ENCODE data around the gene NCOA4. TPM values are rescaled to one million over a fixed set of nuclear protein-coding genes. Genes with fewer than 3 reads are reported as not detected.
"Not testable (repeated sequence)": the region's sequence is repeated elsewhere in the genome, so short reads cannot be mapped to it uniquely, and the experiment has no call there.

NCOA4 gene
- total RNA-seq, 1 experiment from 2014 or later, result 108 TPM

DNA sequence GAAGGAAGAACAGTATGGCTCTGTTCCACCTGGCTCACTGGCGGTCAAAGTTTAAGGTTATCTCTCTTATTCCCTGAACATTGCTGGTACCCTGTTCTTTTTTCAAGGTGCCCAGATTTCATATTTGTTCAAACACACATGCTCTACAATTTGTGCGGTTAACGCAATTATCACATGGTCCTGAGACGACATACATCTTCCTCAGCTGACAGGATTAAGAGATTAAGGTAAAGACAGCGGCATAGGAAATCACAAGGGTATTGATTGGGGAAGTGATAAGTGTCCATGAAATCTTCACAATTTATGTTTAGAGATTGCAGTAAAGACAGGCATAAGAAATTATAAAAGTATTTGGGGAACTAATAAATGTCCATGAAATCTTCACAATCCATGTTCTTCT is 30.5 kb downstream of the NCOA4 start:
- not testable (repeated sequence) for DNase-seq; H3K4me3 ChIP-seq (ENCODE audit: insufficient read depth, low read depth, low read length); H3K27me3 ChIP-seq (ENCODE audit: control insufficient read depth, insufficient read depth, low read length); H3K36me3 ChIP-seq (replicated peaks; ENCODE audit: control insufficient read depth, insufficient read depth, low read length)

DNA sequence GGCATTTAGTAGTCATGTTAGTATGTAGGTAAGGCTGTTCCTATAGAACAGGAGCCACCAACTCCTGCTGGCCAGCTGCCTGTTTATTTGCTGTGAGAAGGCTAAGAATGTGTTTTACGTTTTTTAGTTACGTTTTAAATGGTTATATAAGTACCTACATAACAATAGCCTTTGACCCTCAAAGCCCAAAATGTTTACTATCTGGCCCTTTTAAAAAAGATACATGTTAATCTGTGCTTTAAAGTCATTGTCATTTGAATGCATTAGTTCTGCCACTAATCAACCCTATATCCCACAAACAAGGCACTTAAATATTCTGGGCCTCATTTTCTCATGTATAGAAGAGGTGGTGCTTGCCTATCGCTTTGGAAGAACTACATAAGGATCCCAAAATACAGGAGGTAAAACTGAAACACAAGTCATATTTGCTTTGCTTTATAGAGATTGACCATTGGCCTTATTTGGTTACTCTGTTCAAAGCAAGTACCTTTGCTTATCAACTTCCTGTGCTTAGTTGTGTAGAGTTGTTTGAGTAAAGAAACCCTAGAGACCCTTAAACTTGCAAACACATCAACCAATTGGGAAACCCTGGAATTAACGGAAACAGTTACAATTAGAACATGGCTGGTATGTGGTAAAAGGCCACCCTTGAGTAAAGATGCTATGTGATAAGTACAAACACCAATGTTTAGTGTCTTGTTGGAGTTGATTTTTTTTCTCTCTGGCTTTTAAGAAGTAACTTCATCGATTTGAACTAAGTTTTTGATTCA is 32.2 kb downstream of the NCOA4 start:
- Histone ChIP-seq H3K27me3 (ENCODE audit: control insufficient read depth, insufficient read depth, low read length) (no peaks in the 10 kb centered on the region), H3K36me3 (replicated peaks; ENCODE audit: control insufficient read depth, insufficient read depth, low read length) (peaks cover 4% of the 10 kb centered on the region), H3K4me3 (ENCODE audit: insufficient read depth, low read depth, low read length) (no peak overlapping the region)
- DNase-seq, result no peak

DNA sequence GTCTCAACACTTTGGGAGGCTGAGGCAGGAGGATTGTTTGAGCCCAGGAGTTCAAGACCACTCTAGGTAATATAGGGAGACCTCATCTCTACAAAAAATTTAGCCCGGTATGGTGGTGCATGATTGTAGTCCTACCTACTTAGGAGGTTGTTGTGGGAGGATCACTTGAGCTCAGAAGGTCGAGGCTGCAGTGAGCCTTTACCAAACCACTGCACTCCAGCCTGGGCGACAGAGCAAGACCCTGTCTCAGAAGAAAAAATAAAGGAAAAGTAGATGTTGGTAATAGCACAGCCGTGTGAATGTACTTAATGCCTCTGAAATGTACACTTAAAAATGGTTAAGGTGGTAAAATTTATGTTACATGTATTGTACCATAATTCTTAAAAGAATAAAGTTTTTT is 32.9 kb downstream of the NCOA4 start:
- H3K4me3 ChIP-seq (ENCODE audit: insufficient read depth, low read depth, low read length), result no peak overlapping the region
- H3K27me3 ChIP-seq (ENCODE audit: control insufficient read depth, insufficient read depth, low read length), result no peaks in the 10 kb centered on the region
- H3K36me3 ChIP-seq (replicated peaks; ENCODE audit: control insufficient read depth, insufficient read depth, low read length), result peaks cover 1% of the 10 kb centered on the region
- DNase-seq, result no peak

DNA sequence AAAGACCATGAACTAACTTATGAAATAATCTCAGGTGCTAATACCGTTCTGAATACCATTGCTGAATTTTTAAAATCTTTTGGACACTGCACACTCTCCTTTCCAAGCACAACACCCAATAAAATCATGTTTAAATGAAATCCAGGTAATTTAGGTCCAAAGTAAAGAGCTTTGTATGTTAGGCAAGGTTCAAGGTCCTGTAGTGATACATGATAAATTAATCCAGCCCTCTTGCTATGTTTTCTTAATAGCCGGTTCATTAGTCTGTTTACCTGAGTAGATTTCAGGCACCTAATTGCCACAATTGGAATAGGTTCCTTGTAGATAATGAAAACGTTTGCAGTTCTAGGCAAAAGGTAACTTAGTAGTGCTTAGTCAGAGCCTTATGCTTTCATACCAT is 44.8 kb downstream of the NCOA4 start:
- DNase-seq; H3K36me3 ChIP-seq (replicated peaks; ENCODE audit: control insufficient read depth, insufficient read depth, low read length); H3K4me3 ChIP-seq (ENCODE audit: insufficient read depth, low read depth, low read length); H3K27me3 ChIP-seq (ENCODE audit: control insufficient read depth, insufficient read depth, low read length): not testable (repeated sequence)

DNA sequence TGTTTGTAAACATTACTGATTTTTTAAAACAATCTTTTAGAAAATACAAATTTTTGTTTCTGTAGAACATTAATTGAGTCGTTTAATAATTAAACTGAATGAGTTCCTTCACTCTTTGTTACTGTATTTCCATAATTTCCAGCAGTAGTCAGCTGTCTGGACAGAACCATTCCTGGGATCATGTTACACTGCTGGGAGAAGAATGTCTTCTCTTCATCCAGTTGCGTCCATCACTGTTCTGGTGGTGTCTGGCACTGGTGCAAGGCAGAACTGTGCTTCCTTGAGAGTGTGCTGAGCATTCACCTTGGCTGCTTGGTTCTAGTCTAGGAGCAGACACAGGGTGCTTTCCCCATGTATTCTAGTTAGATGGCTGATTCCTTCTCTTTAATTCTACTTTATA is 46.0 kb downstream of the NCOA4 start:
- H3K36me3 ChIP-seq (replicated peaks; ENCODE audit: control insufficient read depth, insufficient read depth, low read length); H3K4me3 ChIP-seq (ENCODE audit: insufficient read depth, low read depth, low read length); H3K27me3 ChIP-seq (ENCODE audit: control insufficient read depth, insufficient read depth, low read length); DNase-seq: not testable (repeated sequence)

DNA sequence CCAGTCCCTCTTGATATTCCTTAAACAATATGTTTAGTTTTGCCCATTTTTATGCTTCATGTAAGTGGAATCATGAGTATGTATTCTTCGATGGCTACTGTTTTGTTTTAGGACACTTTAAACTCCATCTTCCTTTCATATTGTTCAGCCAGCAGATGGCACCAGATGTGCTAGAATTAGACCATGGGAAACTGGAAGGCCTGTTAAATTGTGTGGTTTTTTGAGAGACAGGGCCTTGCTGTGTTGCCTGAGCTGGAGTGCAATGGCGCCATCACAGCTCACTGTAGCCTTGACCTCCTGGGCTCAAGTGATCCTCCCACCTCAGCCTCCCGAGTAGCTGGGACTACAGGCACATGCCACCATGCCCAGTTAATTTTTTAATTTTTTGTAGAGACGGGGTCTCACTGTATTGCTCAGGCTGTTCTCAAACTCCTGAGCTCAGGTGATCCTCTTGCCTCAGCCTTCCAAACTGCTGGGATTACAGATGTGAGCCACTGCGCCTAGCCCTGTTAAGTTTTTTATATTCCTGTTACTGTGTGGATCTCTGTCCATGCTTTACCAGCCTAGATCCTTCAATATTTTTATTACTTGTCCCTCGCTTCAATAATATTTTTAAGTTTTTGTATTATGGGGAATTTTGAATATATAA is 46.8 kb downstream of the NCOA4 start:
- not testable (repeated sequence) for DNase-seq; H3K36me3 ChIP-seq (replicated peaks; ENCODE audit: control insufficient read depth, insufficient read depth, low read length); H3K27me3 ChIP-seq (ENCODE audit: control insufficient read depth, insufficient read depth, low read length); H3K4me3 ChIP-seq (ENCODE audit: insufficient read depth, low read depth, low read length)

DNA sequence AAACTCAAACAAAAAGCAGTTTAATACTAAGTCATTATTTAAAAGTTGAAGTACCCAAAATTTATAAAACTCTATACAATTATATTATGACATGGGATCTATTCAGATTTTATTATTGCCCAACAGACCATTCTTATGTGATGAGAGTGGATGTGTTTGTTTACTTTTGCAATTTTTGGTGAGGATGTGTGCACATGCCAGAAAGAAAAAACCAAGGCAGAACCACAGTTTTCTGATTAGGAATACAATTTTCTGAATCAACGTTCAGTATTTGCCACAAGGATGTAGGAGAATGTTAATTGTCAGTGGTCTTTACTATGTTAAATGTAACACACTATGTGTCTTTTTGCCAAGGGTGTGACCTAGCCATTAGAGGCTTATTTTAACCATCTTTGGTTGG is 49.1 kb downstream of the NCOA4 start:
- not testable (repeated sequence) for H3K4me3 ChIP-seq (ENCODE audit: insufficient read depth, low read depth, low read length); DNase-seq

DNA sequence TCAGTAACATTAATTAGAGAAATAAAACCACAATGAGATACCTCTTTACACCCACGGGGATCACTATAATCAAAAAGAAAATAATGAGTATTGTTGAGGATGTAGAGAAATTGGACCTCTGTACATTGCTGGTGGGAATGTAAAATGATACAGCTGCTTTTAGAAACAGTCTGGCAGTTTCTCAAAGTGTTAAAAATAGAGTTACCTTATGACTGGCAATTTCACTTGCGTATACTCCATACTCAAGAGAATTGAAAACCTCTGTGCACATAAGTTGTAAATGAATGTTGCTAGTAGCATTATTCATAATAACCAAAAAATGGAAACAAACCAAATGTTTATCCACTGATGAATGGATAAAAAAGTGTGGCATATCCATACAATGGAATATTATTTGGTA is 51.9 kb downstream of the NCOA4 start:
- H3K36me3 ChIP-seq (replicated peaks; ENCODE audit: control insufficient read depth, insufficient read depth, low read length); DNase-seq; H3K27me3 ChIP-seq (ENCODE audit: control insufficient read depth, insufficient read depth, low read length): not testable (repeated sequence)

More for the DNA sequence above, 49.1 kb downstream of the NCOA4 start:
- not testable (repeated sequence) for H3K27me3 ChIP-seq (ENCODE audit: control insufficient read depth, insufficient read depth, low read length); H3K36me3 ChIP-seq (replicated peaks; ENCODE audit: control insufficient read depth, insufficient read depth, low read length)

DNA sequence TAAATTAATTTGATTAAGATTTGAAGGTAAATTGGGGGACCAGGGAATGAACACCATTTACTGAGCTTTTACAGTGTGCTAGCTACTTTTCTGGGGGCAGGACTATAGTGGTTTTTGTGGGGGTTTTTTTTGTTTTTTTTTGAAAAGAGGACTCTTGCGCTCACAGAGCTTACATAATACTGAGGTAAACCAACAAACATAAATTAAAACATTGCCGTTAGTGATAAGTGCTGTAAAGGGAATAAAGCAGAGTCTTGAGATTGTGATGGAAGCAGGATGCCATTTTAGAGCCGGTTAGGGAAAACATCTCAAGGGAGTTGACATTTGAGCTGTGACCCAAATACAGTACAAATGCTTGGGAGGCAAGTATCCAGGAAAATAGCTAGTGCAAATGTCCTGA is 56.4 kb downstream of the NCOA4 start:
- not testable (repeated sequence) for H3K36me3 ChIP-seq (replicated peaks; ENCODE audit: control insufficient read depth, insufficient read depth, low read length); DNase-seq; H3K4me3 ChIP-seq (ENCODE audit: insufficient read depth, low read depth, low read length); H3K27me3 ChIP-seq (ENCODE audit: control insufficient read depth, insufficient read depth, low read length)

More for the DNA sequence above, 51.9 kb downstream of the NCOA4 start:
- not testable (repeated sequence) for H3K4me3 ChIP-seq (ENCODE audit: insufficient read depth, low read depth, low read length)

DNA sequence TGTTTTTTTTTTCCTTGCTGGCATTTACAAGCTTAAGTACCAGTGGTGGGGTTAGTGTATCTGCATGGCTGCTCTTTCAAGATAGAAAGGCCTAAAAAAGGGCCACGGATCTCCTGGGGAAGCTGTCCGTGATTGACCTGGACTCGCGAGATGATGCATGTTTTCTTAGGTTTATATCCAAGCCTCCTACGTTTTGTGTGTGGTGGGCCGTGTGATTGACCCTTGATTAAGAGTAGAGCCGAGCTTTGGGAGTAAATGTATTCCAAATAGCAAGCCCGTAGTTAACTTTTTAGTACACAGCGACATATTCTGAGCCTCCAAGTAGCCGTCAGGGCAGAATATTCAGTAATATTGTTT is 57.6 kb downstream of the NCOA4 start:
- DNase-seq, result not testable (repeated sequence)

DNA sequence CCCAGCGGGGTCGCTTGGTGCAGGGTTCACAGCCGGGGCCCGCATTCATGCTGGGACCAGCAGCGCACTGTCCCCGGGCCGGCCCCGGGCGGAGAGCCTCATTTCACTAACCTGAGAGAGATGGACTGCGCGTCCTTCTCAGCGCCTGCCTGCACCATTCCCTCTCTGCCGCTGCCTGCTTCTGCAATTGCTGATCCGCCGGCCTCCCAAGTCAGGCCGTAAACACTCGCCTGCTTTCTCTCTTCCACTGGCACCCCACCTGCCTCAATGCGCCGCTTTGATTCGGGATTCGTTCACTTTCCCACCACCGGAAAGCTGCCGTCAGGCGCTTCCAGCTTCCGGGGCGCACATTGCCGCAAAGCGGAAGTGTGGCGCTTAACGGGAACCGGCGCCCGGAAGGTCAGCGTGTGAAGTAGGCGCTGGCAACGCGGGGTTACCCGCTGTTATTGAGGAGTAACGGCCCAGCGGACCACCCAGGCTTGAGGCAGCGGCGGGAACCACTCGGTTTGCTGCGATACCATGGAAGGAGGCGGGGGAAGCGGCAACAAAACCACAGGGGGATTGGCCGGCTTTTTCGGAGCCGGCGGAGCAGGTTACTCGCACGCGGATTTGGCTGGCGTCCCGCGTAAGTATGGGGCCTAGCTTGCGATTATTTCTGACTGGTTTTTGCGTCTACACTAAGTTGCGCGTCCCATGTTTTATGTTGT is 58.2 kb downstream of the NCOA4 start, which contains the start of gene TIMM23:
Gene TIMM23 (plus strand): TSS at position 384 of the 707 bp plus-strand sequence. CDS start 136 bp downstream, at position 520.
- peak; percentile 58 for DNase-seq
- peak within 1 kb of the TSS; percentile 73 for H3K4me3 ChIP-seq (ENCODE audit: insufficient read depth, low read depth, low read length)
- not testable (repeated sequence) for H3K36me3 ChIP-seq (replicated peaks; ENCODE audit: control insufficient read depth, insufficient read depth, low read length); H3K27me3 ChIP-seq (ENCODE audit: control insufficient read depth, insufficient read depth, low read length)

More for the DNA sequence above, 57.6 kb downstream of the NCOA4 start:
- H3K27me3 ChIP-seq (ENCODE audit: control insufficient read depth, insufficient read depth, low read length); H3K36me3 ChIP-seq (replicated peaks; ENCODE audit: control insufficient read depth, insufficient read depth, low read length): not testable (repeated sequence)
- H3K4me3 ChIP-seq (ENCODE audit: insufficient read depth, low read depth, low read length), result peak overlapping the region; percentile 73

DNA sequence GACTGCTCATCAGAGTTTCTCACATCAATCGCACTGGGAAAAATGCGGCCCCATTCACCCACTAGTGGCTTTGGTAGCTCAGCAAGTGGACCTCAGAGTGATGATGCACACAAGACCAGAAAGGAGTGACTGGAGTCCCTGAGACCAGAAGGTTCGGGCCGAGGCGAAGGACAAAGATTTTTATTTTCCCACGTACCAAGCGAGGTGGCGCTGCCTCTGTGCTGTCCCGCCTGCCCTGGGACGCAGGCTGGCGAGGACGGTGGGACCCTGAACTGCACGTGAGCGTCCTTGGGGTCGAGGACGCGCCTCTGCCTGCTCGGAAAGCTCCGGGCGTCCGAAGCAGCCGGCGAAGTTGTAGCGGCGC is 58.7 kb downstream of the NCOA4 start:
- not testable (repeated sequence) for H3K27me3 ChIP-seq (ENCODE audit: control insufficient read depth, insufficient read depth, low read length); H3K36me3 ChIP-seq (replicated peaks; ENCODE audit: control insufficient read depth, insufficient read depth, low read length)
- DNase-seq, result peak; percentile 5
- H3K4me3 ChIP-seq (ENCODE audit: insufficient read depth, low read depth, low read length), result peak overlapping the region; percentile 73

DNA sequence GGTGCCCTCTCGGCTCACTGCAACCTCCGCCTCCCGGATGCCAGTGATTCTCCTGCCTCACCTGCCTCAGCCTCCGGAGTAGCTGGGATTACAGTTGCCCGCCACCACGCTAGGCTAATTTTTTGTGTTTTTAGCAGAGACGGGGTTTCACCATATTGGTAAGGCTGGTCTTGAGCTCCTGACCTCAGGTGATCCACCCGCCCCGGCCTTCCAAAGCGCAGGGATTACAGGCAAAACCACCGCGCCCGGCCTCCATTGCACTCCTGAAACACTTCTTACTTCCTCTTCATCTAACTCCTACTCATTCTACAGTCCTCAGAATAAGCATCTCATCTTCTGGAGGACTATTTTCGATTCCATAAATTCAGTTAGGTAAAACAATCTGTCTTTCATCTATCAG is 59.4 kb downstream of the NCOA4 start:
- peak overlapping the region; percentile 73; the same call in 1 of the 2 replicates for H3K4me3 ChIP-seq (ENCODE audit: insufficient read depth, low read depth, low read length)
- not testable (repeated sequence) for H3K36me3 ChIP-seq (replicated peaks; ENCODE audit: control insufficient read depth, insufficient read depth, low read length); DNase-seq; H3K27me3 ChIP-seq (ENCODE audit: control insufficient read depth, insufficient read depth, low read length)

DNA sequence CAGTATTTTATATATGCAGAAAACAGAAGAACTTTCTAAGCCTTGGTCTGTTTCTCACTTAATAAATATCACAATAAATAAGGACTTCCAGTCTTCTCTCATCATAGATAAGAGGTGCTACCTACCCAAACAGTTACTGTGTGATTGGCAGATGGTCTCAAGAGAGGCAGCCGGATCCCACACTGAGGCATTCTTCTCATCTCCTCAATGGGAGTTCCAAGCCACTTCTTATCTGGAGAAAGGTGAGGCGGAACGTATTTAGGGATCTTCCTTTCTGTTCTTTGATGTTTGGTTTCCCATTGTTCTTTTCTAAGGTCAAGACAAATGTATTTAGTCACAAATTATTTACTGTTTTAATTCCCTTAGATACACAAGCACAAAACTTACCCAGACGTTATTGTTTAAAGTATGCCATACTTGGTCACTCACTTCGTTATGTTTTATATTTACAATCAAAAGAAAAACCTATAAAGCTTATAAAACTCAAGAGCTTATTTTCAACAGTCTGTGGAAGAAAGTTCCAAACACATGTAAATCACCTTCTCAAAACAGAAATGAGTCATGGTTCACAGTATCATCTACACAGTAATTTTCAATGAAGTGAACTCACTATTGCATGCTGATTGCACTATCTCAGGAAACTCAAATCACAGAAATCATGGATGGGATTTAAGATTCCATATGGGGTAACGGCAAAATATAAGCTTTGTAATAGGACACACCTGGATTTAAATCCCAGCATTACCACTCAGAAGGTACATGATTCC is 67.6 kb downstream of the NCOA4 start:
- not testable (repeated sequence) for H3K27me3 ChIP-seq (ENCODE audit: control insufficient read depth, insufficient read depth, low read length); H3K36me3 ChIP-seq (replicated peaks; ENCODE audit: control insufficient read depth, insufficient read depth, low read length); DNase-seq; H3K4me3 ChIP-seq (ENCODE audit: insufficient read depth, low read depth, low read length)

Data from H7 (cell line).